ENCODE measurements around the gene GPR84.

GRCh38 chr12:54333420-54334034 is 30.8 kb downstream of the GPR84 start:
- no peak for TF ChIP-seq CTCF (IDR thresholded peaks at IDR 0.05)
- no peak for TF ChIP-seq EP300 (IDR thresholded peaks at IDR 0.05; ENCODE audit: low read depth)
- no peak for TF ChIP-seq POLR2A (IDR thresholded peaks at IDR 0.05)

All from transverse colon (tissue), 3 donors.